GM21515 (cell line): ENCODE measurements around the gene FOXD4L5.
"Not testable (repeated sequence)": the region's sequence is repeated elsewhere in the genome, so short reads cannot be mapped to it uniquely, and the experiment has no call there.

Experiments used
- ATAC-seq: cut with Tn5 transposase; IDR thresholded peaks from one replicate; pipeline ENCODE4 v1.9.1; 2021; ENCODE audit not compliant: unreplicated experiment

The FOXD4L5 gene

GRCh38 chr9:65285109-65285508 is at the start of gene FOXD4L5:
Gene FOXD4L5, minus strand, starts transcription at chr9:65285209. Its CDS starts 832 bp downstream, at chr9:65284377.
- not testable (repeated sequence) for ATAC-seq

- not testable (repeated sequence) for ATAC-seq
Observed at GRCh38 chr9:65283943-65284342, 1.1 kb downstream of the FOXD4L5 start.

GRCh38 chr9:65282976-65283375 is 2.0 kb downstream of the FOXD4L5 start:
- not testable (repeated sequence) for ATAC-seq
